GM21737 (cell line): ENCODE data around the gene GNAZ.

Experiments used
- ATAC-seq: cut with Tn5 transposase; IDR thresholded peaks from one replicate; pipeline ENCODE4 v1.9.1; 2021; ENCODE audit warnings: mild to moderate bottlenecking, moderate library complexity; ENCODE audit not compliant: unreplicated experiment

The GNAZ gene

GRCh38 chr22:23075525-23076216 lies 5.4 kb downstream of the GNAZ start:
- no peak for ATAC-seq

GRCh38 chr22:23076896-23077572 lies 6.7 kb downstream of the GNAZ start:
- ATAC-seq, result no peak

GRCh38 chr22:23077627-23078461 lies 7.5 kb downstream of the GNAZ start:
- no peak for ATAC-seq

- ATAC-seq, result no peak
Observed at GRCh38 chr22:23078462-23078787, 8.1 kb downstream of the GNAZ start.

- no peak for ATAC-seq
Observed at GRCh38 chr22:23079240-23079768, 9.0 kb downstream of the GNAZ start.

GRCh38 chr22:23079814-23080521 lies 9.6 kb downstream of the GNAZ start:
- no peak for ATAC-seq

- no peak for ATAC-seq
Observed at GRCh38 chr22:23080613-23081290, 10.4 kb downstream of the GNAZ start.

- no peak for ATAC-seq
Observed at GRCh38 chr22:23082534-23083314, 12.4 kb downstream of the GNAZ start.

- ATAC-seq, result no peak
Observed at GRCh38 chr22:23083315-23084021, 13.1 kb downstream of the GNAZ start.

GRCh38 chr22:23084453-23085350 lies 14.4 kb downstream of the GNAZ start:
- no peak for ATAC-seq

- ATAC-seq, result no peak
Observed at GRCh38 chr22:23085351-23085671, 15.0 kb downstream of the GNAZ start.

GRCh38 chr22:23085785-23086184 lies 15.5 kb downstream of the GNAZ start:
- ATAC-seq, result no peak

GRCh38 chr22:23086263-23086662 lies 15.9 kb downstream of the GNAZ start:
- ATAC-seq, result no peak

GRCh38 chr22:23086787-23087186 lies 16.5 kb downstream of the GNAZ start:
- ATAC-seq, result no peak

GRCh38 chr22:23088199-23088604 lies 17.9 kb downstream of the GNAZ start:
- ATAC-seq, result no peak

- ATAC-seq, result no peak
Observed at GRCh38 chr22:23089010-23089409, 18.7 kb downstream of the GNAZ start.

GRCh38 chr22:23089633-23090456 lies 19.5 kb downstream of the GNAZ start:
- no peak for ATAC-seq
